Measurements from ENCODE around the gene CLEC4F. TPM values are rescaled to one million over a fixed set of nuclear protein-coding genes. Genes with fewer than 3 reads are reported as not detected.

CLEC4F gene
- total and polyA plus RNA-seq, 10 of the 15 experiments (the other 5 are each of a cell fraction or from before 2014, with no cell fraction given): 0.03 TPM; not detected in 9

DNA sequence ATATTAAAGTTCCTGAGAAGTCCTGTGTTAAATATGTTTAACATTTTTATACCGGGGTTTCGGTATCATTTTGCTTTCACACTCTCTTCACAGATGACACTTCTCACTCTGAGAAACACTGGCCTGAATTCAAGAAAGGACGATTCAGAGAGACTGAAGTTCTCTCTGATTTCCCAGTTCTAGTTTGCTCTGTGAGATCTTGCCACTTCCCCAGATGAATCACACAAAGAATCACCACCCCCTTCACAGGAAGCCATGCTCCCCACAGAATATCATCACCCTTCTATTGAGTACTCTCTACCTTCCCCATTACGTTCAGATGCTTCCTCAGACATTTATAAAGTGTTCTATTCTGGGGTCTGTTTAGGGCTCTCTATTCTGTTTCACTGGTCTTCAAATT, 31.3 kb upstream of the CLEC4F start:
- ChIA-PET POLR2A (no interaction called here), SMC1A (ENCODE audit: uncharacterized antibody, unreplicated experiment) (no interaction called here), CTCF (interaction anchor here (1.2 to 1.4 kb wide), 2 partner anchors 15 to 19 kb away, joined by 3 to 13 read pairs; no protein-coding TSS in a partner anchor), RAD21 (ENCODE audit: unreplicated experiment) (no interaction called here)
- H3K79me2 ChIP-seq (ENCODE audit: control insufficient read depth, insufficient read depth, low read length): no peaks in the 10 kb centered on the region
- BruUV-seq (replicated peaks): no TSS peak
- DNase-seq (ENCODE audit: low read depth, low spot score) (peak; percentile 73), FAIRE-seq (peak; percentile 96), ATAC-seq (peak; percentile 96)
- H3K4me2 ChIP-seq (ENCODE audit: control insufficient read depth, insufficient read depth): no peak overlapping the region
- peak overlapping the region; percentile 52; the same call in 1 of the 2 replicates for H3K27ac ChIP-seq (ENCODE audit: control insufficient read depth, insufficient read depth)
- H3K4me1 ChIP-seq (ENCODE audit: control insufficient read depth, insufficient read depth, low read length): peaks cover 9% of the 10 kb centered on the region
- H2AFZ ChIP-seq (ENCODE audit: control insufficient read depth, low read depth, low read length): no peak overlapping the region; the same call in 1 of the 2 replicates
- H3K36me3 ChIP-seq (ENCODE audit: control insufficient read depth in 2 of 2, insufficient read depth in 2 of 2, low read length in 1 of 2): no peaks in the 10 kb centered on the region
- intact Hi-C loops (cut with micrococcal nuclease; ENCODE audit: unreplicated experiment): no loop called here
- H3K4me3 ChIP-seq: no peak overlapping the region
- no peaks in the 10 kb centered on the region for H4K20me1 ChIP-seq (ENCODE audit: control insufficient read depth, insufficient read depth)
- 0% methylated on average over 4 of the region's 4 CpGs for WGBS (ENCODE audit: insufficient coverage, insufficient replicate concordance, low lambda C conversion rate, missing lambda C conversion rate)
- H3K27me3 ChIP-seq (replicated peaks in 1 of 2; ENCODE audit: control insufficient read depth in 2 of 2, insufficient read depth in 2 of 2, low read length in 1 of 2): no peaks in the 10 kb centered on the region
- in situ Hi-C loops (cut with MboI): no loop called here
- H3K9me3 ChIP-seq (replicated peaks; ENCODE audit: control insufficient read depth, insufficient read depth, low read length): no peaks in the 10 kb centered on the region
- H3K9ac ChIP-seq (ENCODE audit: control insufficient read depth, insufficient read depth, low read length): no peak overlapping the region
- TF ChIP-seq, protein P1, sequence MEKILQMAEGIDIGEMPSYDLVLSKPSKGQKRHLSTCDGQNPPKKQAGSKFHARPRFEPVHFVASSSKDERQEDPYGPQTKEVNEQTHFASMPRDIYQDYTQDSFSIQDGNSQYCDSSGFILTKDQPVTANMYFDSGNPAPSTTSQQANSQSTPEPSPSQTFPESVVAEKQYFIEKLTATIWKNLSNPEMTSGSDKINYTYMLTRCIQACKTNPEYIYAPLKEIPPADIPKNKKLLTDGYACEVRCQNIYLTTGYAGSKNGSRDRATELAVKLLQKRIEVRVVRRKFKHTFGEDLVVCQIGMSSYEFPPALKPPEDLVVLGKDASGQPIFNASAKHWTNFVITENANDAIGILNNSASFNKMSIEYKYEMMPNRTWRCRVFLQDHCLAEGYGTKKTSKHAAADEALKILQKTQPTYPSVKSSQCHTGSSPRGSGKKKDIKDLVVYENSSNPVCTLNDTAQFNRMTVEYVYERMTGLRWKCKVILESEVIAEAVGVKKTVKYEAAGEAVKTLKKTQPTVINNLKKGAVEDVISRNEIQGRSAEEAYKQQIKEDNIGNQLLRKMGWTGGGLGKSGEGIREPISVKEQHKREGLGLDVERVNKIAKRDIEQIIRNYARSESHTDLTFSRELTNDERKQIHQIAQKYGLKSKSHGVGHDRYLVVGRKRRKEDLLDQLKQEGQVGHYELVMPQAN (conservative IDR thresholded peaks at IDR 0.05): no peak
- 0 out of 4 replicates have a peak, but pooled peaks of 1 of the 2 experiments have one; percentile 32 for TF ChIP-seq ETV6 (conservative IDR thresholded peaks at IDR 0.05 in 1 of 2, IDR thresholded peaks at IDR 0.05 in 1 of 2; ENCODE audit: borderline replicate concordance in 1 of 2, low read depth in 1 of 2)
- peak; percentile 35 for TF ChIP-seq MEF2B (IDR thresholded peaks at IDR 0.05; ENCODE audit: partially characterized antibody, poor library complexity, severe bottlenecking)
- no peak for TF ChIP-seq TBL1XR1 (IDR thresholded peaks at IDR 0.05; ENCODE audit: low read depth, low read length)
- 0 out of 2 replicates have a peak, but pooled peaks have one; percentile 13 for TF ChIP-seq CREM (IDR thresholded peaks at IDR 0.05; ENCODE audit: low read depth)
- TF ChIP-seq RUNX3 (IDR thresholded peaks at IDR 0.05; ENCODE audit: low read length): peak; percentile 58
- TF ChIP-seq, protein P2, sequence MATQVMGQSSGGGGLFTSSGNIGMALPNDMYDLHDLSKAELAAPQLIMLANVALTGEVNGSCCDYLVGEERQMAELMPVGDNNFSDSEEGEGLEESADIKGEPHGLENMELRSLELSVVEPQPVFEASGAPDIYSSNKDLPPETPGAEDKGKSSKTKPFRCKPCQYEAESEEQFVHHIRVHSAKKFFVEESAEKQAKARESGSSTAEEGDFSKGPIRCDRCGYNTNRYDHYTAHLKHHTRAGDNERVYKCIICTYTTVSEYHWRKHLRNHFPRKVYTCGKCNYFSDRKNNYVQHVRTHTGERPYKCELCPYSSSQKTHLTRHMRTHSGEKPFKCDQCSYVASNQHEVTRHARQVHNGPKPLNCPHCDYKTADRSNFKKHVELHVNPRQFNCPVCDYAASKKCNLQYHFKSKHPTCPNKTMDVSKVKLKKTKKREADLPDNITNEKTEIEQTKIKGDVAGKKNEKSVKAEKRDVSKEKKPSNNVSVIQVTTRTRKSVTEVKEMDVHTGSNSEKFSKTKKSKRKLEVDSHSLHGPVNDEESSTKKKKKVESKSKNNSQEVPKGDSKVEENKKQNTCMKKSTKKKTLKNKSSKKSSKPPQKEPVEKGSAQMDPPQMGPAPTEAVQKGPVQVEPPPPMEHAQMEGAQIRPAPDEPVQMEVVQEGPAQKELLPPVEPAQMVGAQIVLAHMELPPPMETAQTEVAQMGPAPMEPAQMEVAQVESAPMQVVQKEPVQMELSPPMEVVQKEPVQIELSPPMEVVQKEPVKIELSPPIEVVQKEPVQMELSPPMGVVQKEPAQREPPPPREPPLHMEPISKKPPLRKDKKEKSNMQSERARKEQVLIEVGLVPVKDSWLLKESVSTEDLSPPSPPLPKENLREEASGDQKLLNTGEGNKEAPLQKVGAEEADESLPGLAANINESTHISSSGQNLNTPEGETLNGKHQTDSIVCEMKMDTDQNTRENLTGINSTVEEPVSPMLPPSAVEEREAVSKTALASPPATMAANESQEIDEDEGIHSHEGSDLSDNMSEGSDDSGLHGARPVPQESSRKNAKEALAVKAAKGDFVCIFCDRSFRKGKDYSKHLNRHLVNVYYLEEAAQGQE (IDR thresholded peaks at IDR 0.05; ENCODE audit: low read depth, low read length): no peak
- TF ChIP-seq, protein P3, sequence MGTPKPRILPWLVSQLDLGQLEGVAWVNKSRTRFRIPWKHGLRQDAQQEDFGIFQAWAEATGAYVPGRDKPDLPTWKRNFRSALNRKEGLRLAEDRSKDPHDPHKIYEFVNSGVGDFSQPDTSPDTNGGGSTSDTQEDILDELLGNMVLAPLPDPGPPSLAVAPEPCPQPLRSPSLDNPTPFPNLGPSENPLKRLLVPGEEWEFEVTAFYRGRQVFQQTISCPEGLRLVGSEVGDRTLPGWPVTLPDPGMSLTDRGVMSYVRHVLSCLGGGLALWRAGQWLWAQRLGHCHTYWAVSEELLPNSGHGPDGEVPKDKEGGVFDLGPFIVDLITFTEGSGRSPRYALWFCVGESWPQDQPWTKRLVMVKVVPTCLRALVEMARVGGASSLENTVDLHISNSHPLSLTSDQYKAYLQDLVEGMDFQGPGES (IDR thresholded peaks at IDR 0.05): no peak
- TF ChIP-seq ASH2L (IDR thresholded peaks at IDR 0.05; ENCODE audit: borderline replicate concordance, low read depth): no peak
- TF ChIP-seq CBX5 (IDR thresholded peaks at IDR 0.05; ENCODE audit: low read depth): no peak
- TF ChIP-seq, protein P4, sequence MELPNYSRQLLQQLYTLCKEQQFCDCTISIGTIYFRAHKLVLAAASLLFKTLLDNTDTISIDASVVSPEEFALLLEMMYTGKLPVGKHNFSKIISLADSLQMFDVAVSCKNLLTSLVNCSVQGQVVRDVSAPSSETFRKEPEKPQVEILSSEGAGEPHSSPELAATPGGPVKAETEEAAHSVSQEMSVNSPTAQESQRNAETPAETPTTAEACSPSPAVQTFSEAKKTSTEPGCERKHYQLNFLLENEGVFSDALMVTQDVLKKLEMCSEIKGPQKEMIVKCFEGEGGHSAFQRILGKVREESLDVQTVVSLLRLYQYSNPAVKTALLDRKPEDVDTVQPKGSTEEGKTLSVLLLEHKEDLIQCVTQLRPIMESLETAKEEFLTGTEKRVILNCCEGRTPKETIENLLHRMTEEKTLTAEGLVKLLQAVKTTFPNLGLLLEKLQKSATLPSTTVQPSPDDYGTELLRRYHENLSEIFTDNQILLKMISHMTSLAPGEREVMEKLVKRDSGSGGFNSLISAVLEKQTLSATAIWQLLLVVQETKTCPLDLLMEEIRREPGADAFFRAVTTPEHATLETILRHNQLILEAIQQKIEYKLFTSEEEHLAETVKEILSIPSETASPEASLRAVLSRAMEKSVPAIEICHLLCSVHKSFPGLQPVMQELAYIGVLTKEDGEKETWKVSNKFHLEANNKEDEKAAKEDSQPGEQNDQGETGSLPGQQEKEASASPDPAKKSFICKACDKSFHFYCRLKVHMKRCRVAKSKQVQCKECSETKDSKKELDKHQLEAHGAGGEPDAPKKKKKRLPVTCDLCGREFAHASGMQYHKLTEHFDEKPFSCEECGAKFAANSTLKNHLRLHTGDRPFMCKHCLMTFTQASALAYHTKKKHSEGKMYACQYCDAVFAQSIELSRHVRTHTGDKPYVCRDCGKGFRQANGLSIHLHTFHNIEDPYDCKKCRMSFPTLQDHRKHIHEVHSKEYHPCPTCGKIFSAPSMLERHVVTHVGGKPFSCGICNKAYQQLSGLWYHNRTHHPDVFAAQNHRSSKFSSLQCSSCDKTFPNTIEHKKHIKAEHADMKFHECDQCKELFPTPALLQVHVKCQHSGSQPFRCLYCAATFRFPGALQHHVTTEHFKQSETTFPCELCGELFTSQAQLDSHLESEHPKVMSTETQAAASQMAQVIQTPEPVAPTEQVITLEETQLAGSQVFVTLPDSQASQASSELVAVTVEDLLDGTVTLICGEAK (IDR thresholded peaks at IDR 0.05; ENCODE audit: borderline replicate concordance): no peak
- TF ChIP-seq SIN3A (IDR thresholded peaks at IDR 0.05; ENCODE audit: low read depth, low read length): no peak
- TF ChIP-seq EED (IDR thresholded peaks at IDR 0.05; ENCODE audit: low read depth): 0 out of 2 replicates have a peak, but pooled peaks have one; percentile 17
